GM19324 (cell line): Measurements from ENCODE around the gene PKMYT1.
A peak's percentile ranks its signal among the peaks of the same experiment; 100 is the strongest.

Source experiments
- ATAC-seq: cut with Tn5 transposase; IDR thresholded peaks from one replicate; pipeline ENCODE4 v1.9.1; 2021; ENCODE audit warnings: mild to moderate bottlenecking, moderate library complexity; ENCODE audit not compliant: unreplicated experiment, low FRiP score

Gene PKMYT1

DNA sequence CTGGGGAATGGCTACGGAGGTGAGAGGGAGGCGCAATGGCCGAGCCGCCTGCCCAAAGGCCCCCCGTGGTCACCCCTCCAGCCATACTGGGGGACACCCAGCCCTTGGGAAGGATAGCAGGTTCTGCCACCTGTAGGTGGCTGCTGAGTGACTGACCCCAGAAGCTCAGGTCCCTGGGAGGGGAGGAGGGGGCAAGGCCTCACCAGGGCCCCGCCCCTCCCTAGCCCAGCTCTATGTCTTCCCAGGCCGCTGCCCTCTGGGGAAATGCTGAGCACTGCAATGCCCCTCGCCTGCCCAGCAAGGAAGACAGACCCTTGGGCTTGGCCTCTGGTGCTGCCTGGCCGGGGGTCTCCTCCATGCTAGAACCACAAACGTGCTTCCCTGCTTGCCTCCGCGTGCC lies 21.1 kb upstream of the PKMYT1 start:
- no peak for ATAC-seq

DNA sequence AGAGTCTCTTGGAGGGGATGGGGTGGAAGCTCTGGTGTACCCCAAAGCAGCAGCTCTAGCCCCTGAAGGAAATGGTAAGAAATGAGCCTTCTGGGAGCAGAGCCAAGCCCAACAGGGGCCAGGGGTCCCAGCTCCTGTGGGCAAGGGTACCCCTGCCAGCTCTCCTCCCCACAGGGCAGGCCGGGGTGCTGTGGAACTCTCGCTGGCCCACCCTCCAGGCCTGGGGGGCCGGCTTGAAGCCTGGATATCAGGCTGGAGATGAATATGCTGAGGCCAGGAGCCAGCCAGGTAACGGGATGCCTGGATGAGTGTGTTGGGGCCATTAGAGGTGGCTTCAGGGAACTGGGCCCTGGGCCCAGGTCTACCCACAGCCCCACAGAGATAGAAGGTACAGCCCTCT lies 20.3 kb upstream of the PKMYT1 start:
- no peak for ATAC-seq

DNA sequence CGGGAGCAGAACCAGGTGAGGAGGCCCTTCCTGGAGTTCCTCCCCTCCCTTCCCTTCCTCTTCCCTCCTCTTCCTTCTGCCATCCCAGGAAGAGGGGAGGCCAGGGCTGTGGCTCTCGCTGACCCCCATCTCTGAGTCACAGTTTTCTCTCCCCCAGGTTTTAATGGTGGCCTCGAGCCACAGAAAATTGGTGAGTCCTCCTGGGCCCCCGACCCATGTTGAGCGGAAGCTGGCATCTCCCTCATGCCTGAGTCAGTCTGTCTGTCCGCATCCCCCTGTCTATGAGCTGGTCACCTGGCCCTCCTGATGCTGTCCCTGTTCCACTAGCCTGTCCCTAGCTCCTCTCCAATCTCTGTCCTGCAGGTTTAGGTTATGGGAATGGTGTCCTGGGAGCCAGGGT lies 19.7 kb upstream of the PKMYT1 start:
- no peak for ATAC-seq

DNA sequence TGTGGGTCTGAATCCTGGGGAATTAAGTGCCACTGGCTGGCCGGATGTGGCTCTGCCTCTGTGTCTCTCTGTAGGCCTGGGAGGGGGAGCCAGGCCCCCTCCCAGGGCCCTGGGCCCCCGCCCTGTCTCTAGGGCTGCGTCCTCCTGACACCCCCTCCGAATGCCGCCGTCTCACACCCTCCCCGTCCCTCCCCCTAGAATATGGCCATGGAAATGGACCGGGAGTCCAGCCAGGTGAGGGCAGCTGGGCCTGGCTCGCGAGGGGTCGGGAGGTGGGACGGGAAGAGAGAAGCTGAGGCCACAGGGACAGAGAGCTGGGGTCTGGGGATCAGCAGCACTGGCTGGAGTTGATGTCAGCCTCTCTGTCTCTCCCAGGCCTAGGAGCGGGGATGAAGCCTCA lies 16.1 kb upstream of the PKMYT1 start:
- ATAC-seq = no peak

DNA sequence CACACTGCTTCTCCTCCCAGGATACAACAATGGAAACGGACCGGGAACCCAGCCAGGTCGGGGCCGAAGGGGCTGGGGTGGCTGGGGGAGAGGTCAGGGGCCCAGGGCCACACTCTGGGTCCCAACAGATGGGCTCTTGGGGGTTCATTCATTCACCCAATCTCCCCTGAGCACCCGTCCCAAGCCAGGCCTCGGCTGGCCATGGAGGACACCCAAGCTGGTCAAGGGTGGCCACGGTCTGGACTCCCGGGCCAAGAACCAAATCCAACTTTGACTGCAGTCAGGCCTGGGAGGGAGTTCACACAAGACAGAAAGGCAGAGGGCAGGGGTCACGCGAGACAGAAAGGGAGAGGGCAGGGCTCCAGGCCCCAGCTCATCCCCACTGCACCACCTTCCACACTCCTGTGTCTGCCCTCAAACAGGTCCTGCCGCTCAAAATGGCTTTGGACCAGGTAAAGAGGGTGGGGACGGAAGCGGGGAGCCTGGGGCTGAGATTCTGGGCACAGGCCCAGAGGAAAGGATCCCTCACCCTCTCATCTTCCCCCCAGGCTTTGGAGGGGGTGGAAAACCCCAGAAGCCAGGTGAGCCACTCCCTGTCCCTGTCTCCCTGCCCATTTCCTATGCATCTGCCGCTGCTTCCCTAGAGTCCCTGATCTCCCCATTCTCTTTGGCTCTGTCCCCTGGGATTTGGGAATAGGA lies 12.3 kb upstream of the PKMYT1 start:
- no peak for ATAC-seq

DNA sequence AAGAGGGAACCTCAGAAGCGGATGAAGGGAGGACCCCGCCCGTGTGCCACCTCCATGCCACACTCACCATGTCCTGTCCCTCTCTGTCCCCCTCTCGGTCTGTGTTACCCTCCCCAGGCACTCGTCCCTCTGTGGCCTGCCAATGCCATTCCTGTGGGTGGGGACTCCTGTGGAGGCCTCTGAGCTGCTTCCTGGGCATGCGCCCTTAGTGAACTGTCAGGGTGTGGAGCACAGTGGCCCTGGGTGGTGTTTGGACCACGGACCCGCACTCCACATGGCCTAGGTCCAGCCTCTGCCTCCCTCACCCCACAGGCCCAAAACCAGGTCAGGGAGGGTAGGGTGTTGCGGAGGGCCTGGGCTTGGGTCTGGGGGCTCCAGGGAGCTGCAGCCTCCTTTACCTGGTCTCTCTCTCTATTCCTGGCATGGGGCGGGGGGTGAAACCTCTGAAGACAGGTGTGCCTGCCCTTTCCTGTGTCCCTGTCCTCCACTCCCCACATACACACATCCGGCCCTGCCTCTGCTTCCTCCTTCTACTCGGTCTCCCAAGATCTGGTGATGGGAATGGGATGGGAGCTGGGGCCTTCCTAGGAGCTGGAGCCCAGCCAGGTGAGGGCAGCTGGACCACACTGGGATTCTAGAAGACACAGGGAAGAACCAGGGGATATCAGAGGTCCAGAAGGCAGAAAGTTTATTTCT lies 11.5 kb upstream of the PKMYT1 start:
- ATAC-seq = no peak

DNA sequence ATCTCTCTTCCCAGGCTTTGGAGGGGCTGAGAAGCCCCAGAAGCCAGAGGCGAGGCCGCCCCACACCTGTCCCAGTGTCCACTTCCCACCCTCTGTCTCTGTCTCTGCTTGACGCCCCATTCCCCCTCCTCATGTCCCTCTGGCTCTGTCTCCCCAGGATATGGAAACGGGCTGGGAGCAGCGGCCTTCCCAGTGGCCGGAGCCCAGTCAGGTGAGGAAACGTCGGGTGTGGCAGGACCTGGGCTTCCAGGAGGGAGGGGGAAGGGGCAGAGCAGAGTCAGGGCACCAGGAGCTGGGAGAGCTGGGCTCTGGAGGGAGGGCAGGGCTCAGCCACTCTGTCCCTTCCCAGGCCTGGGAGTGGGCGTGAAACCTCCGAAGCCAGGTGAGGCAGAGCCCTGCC lies 10.6 kb upstream of the PKMYT1 start:
- ATAC-seq = no peak

DNA sequence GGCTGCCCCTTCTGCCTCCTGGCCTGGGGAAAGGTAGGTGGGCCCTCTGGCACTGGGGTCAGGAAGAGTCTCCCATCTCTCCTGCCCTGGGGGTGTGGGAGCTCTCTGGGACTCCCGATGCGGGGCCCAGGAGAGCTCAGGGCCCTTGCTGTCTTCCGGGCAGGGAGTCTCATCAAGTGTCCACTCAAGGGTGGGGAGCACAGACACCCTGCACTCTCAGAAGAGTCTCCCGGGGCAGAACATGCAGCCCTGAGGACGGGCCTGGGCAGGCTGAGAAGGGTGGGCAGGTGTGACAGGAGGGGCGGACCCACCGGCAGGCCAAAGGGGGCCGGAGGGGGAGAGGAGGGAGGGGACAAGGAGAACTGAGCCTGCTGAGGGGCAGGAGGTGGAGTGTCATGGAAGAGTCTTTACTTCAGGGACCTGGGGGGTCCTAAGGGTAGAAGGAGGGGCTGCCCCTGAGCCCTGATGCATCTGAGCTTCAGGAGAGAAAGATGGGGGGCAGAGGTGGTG lies 8.4 kb upstream of the PKMYT1 start:
- ATAC-seq = no peak

DNA sequence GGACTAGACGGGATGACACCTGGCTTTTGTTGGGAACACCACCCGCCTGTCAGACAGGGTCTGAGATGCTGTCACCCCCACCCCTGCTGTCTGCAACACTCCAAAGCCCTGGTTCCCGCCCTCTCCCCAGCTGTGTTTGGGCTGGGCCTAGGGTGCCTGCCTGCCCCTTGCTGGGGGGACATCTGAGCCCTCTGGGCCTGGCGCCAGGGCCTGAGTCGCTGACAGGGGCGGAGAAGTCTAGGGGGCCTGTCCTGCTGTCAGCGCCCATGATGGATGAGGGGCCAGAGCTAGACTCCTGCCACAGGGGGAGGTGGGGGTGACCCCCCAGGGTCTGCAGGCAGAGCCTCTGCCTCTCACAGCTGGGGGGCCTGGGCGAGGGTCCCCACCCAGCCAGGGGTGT lies 7.6 kb upstream of the PKMYT1 start:
- no peak for ATAC-seq

DNA sequence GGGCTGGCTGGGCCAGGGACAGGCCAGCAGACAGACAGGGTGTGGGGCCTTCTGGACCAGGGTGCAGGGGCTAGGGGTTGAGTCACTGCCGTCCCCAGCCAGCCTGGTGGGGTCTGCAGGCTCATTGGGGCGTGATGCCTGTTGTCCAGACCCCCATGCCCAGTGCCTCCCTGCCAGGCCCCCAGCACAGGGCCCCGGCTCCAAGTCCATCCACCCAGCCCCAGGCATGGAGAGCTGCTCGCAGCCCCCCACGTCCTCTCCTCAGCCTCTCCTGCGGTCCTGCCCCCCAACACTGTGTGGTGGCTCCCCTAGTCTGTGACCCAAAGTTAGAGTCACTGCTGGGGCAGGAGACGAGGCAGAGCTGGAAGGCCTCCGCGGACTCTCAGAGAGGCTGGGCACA lies 7.0 kb upstream of the PKMYT1 start:
- no peak for ATAC-seq

DNA sequence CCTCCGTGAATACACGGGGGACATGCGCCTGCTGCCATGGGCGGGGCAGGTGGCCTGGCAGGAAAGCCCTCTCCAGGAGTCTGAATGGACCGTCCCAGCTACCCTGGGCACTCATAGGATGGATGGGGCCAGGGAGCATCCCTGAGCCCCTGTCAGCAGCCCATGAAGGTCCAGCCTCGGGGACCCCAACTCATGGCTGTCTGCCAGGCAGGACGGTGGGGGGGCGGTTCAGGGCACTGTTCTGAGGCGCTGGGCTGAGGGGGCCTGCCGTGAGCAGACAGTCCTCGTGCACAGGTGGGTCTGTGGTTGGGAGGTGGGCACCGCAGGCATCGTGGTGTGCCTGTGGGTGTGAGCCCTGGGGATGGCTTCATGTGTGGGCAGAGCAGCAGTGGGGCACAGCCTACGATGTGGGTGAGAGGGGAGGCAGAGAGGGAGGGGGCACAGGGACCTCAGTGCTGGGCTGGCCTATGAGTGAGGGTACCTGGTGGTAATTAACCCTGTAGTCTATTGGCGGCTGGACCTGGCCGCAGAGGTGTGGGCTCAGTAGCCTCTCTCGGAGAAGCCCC lies 6.5 kb upstream of the PKMYT1 start:
- no peak for ATAC-seq

DNA sequence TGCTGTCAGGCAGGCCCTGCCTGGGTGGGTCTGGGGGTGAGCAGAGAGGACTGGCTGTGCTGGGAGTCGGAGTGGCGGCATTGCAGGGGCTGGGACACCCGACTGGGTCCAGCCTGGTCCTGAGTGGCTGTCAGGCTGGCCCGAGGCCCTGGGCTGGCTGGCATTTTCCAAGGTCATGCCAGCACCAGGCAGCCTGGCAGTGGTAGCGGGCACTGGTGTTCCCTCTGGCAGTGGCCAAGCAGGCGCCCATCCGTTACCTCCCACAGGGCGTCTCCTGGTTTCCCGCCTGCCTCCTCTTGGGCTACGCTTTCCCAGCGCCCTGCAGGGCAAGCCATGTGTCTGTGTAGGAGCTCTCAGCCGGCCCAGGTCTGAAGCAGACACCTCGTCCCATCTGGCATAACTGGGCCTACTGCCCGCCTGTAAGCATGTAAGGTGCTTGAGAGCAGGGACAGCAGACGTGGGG lies 5.7 kb upstream of the PKMYT1 start:
- ATAC-seq = no peak

DNA sequence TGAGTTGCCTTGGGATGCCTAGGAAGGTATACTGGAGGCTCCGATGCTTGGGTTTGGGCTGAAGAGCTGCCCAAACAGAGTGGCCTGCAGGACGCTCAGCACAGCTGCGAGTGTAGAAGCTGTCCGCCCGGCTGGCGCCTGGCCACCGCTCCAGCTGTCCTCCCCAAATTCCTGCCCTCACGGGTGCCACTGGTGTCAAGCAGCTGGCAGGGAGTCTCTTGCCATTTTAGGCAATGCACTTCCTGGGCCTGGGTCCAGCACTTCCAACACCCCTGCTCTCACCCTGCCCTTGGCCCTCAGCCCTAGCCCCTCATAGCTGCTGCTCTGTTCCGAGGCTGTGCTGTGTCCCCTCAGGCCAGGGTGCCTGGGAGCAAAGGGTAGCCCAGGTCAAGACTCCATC lies 5.2 kb upstream of the PKMYT1 start:
- ATAC-seq = no peak

DNA sequence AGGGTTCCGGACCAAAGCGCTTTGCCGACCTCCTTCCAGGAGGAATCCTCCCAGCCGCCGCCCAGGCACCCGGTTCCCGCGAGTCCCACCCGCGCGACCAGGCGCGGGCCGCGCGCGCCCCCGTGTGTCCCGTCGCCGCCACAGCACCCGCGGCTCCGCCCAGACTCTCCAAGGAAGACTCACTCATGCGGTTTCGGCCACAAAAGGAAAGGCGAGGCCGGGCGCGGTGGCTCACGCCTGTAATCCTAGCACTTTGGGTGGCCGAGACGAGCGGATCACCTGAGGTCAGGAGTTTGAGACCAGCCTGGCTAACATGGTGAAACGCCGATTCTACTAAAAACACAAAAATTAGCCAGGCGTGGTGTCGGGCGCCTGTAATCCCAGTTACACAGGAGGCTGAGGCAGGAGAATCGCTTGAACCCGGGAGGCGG lies 3.5 kb upstream of the PKMYT1 start:
- ATAC-seq = no peak

DNA sequence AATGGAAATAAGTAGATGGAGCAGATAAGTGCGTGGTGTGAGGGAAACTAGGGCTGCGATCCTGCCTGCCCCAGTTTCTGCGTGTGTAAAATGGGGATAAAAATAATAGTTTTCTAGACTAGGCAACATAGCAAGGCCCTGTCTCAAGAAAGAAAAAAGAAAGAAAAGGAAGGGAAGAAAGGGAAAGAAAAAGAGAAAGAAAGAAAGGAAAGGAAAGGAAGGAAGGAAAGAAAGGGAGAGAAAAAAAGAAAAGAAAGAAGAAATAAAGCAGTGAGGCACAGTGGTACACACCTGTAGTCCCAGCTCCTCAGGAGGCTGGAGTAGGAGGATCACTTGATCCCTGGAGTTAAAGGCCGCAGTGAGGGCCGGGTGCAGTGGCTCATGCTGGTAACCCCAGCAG lies 2.2 kb upstream of the PKMYT1 start:
- no peak for ATAC-seq

DNA sequence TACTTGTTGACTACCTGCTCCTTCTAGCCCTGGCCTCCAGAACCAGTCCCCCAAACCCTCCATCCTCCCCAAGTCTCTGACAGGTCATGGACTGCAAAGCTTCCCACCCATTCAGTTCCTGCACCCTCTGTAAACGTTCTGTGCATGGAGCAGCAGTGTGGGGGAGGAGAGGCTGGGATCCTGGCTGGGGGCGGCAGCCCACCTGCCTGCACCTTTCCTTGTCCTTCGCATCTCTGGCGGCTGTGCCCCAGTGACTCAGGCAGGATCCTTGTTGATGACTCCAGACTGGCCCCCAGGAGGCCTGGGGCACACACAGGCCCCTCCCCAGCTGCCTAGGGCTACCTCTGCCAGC lies 1.6 kb upstream of the PKMYT1 start:
- no peak for ATAC-seq

DNA sequence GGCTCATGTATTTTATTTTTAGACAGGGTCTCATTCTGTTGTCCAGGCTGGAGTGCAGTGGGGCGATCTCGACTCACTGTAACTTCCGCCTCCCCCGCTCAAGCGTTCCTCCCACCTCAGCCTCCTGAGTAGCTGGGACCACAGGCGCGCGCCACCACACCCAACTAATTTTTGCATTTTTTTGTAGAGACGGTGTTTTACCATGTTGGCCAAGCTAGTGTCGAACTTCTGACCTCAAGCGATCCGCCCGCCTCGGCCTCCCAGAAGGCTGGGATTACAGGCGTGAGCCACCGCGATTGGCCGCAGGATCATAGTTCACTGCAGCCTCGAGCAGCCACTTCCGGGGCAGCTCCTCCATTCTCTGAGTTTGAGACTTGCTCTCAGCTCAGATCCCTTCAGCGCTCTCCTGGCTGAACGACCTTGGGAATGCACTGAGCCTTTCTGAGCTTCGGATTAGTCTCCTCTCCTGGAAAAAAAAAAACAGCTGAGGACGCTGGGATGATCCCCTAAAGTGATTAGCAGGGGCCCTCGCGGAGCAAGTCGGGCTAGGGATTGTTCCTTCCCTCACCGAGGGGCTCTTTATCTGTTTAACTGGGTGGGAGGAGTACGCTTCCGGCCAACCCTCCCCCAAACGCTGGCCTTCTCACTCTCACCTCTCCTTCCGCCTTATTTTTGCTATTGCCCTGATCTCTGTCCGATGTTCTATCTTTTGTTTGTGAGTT lies 1.1 kb upstream of the PKMYT1 start:
- no peak for ATAC-seq

DNA sequence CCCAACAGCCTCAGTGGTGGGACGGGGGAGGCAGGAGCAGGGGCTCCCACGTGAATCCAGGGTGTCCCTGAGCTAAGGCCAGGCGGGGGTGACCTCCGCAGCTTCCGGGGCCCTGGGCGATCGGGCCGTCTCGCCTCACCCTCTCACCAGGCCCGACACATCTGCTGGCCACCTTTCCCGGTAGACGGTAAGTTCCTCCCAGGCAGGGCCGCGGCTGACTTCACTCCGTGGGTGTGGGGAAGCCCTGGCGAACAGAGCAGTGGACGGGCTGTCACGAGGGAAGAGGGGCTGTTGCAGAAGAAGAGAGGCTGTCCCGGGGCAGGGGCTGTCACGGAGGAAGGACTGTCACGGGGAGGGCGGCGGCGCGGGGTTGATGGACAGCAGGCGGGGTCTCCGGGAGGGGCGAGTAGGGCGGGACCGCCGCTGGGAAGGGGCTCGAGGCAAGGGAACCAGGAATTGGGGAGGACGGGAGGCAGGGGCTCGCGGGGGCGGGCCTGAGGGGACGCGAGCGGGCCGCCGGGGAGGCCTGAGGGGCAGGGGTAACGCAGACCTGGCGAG lies 498 bp downstream of the PKMYT1 start:
- ATAC-seq = peak; percentile 10

DNA sequence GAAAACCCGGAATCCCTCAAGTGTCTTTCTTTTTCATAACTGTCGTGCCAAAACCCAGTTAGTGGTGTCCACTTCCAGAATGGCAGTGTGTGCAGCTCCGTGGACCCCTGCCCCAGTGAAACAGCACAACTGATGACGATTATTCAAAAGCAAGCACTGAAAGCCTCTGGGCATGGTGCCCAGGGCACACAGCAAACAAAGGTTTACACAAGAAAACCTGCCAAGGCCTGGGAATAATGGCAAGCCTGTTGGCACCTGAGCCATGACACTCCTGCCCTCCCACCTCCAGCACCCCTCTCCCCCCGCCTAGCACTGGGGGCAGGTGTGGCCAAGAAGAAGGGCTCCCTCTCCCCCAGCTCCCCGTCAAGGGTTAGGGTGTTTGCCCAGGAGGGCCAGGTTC lies 2.8 kb downstream of the PKMYT1 start:
- no peak for ATAC-seq

DNA sequence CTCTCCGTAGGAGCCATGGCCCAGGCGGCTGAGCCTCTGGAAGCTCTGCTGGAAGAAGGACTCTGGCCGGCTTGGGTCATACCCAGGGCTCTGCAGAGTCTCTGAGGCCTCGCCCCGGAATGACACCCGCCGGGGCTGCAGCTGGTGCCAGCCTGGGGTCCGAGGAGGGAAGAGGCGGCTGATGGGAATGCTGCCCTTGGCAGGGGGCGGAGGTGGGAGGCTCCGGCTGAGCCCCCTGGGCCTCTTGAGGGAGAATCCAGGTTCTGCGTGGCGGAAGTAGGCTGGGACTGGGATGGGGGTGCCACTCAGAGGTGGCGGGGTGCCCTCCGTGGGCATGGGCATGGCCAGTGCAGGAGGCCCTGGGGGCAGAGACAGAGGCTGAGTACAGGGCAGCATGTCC lies 3.6 kb downstream of the PKMYT1 start:
- no peak for ATAC-seq

DNA sequence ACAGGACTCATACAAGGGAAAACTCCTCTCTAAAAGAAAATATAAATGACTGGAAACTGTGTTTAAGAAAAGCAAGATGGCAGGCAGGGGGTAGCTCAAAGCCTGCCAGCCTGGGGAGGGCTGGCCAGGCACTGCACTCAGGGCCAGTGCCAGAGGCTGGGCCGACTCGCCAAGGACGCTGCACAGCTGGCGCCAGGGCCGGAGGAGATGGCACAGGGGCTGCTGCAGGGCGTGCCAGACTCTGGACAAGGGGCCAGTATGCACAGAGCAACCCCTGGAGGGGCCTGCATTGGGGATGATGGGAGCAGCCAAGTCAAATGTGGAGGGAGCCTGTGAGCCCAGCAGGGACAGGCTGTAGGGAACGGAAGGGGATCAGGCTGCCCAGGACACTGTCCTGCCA lies 4.0 kb downstream of the PKMYT1 start:
- no peak for ATAC-seq
